GM12864 (cell line): ENCODE results near the gene MYOG.

Experiments
- DNase-seq: peaks from one replicate; pipeline ENCODE4 v3.0.0-alpha.2; 2011; ENCODE audit warnings: low read depth
- H3K4me3 ChIP-seq: 2 replicates; pipeline ENCODE4 v1.5.1; 2011; ENCODE audit warnings: mild to moderate bottlenecking, low read depth, low read length, control low read depth
- TF ChIP-seq, protein P1 (sequence below): IDR thresholded peaks from 2 replicates; pipeline ENCODE4 v1.5.1; 2011; ENCODE audit warnings: low read depth, mild to moderate bottlenecking, moderate library complexity, low read length, control low read depth, inconsistent platforms; ENCODE audit errors: missing control alignments

MYOG gene

GRCh38 chr1:203077367-203077766 is 8.4 kb downstream of the MYOG start:
- no peak for DNase-seq
- H3K4me3 ChIP-seq, result no peak overlapping the region
- TF ChIP-seq, protein P1, sequence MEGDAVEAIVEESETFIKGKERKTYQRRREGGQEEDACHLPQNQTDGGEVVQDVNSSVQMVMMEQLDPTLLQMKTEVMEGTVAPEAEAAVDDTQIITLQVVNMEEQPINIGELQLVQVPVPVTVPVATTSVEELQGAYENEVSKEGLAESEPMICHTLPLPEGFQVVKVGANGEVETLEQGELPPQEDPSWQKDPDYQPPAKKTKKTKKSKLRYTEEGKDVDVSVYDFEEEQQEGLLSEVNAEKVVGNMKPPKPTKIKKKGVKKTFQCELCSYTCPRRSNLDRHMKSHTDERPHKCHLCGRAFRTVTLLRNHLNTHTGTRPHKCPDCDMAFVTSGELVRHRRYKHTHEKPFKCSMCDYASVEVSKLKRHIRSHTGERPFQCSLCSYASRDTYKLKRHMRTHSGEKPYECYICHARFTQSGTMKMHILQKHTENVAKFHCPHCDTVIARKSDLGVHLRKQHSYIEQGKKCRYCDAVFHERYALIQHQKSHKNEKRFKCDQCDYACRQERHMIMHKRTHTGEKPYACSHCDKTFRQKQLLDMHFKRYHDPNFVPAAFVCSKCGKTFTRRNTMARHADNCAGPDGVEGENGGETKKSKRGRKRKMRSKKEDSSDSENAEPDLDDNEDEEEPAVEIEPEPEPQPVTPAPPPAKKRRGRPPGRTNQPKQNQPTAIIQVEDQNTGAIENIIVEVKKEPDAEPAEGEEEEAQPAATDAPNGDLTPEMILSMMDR, result no peak

DNA sequence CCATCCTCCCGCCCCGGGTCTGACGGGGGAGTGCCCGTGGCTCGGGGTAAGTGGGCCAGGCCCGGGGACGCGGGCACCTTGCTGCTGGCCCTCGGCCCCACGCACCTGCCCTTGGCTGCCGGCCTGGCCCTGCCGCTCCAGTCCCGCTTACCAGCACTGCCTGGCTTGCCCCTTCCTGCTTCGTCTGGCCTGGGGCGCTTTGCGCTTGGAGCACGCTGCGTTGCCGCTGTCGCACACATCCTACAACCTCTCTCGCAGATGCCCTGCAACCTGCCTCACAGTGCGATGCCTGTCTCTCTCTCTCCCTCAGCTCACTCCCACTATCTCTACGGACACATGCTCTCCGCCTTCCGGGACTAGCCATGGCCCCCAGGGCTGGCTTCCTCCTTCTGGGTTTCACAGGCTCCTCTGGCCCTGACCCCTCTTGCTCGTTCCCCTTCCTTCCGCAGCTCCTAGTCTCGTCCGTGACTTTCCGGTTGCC is 9.7 kb downstream of the MYOG start:
- TF ChIP-seq, protein P1, result no peak
- no peak overlapping the region for H3K4me3 ChIP-seq

DNA sequence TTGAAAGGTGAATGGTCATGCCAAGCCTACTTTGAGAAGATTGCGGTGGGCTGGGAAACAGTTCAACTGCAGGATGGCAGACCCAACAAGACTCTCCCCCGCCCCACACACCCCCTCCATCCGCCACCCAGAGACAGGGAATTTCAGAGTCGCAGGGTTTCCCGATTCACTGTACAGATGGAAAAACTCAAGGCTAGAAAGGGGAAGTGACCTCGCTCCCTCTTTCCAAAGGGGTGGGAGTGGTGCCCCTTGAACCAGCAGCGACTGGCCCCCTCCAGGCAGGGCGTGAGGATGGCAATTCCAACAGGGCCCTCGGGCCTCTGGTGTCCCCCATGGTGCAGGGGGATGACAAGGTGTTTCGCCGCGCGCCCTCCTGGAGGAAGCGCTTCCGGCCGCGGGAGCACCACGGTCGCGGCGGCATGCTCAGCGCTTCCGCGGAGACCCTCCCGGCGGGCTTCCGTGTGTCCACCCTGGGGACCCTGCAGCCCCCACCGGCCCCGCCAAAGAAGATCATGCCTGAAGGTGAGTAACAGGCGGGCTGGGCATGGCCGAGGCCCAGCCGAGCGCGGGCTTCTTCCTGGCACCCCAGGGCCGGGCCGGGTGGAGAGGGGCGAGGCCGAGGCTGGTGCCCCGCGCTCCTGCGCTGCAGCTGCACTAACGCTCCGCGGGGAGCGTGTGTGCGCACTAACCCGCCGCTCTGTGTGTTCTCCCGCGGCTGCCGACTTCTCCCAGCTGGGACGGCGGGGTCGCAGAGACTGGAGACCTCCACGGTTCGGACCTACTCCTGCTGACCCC is 10.4 kb downstream of the MYOG start:
- DNase-seq, result no peak
- no peak overlapping the region for H3K4me3 ChIP-seq
- TF ChIP-seq, protein P1, result no peak

More for the DNA sequence above, 9.7 kb downstream of the MYOG start:
- DNase-seq, result no peak

GRCh38 chr1:203074610-203075009 is 11.2 kb downstream of the MYOG start:
- TF ChIP-seq, protein P1, result no peak
- DNase-seq, result no peak
- H3K4me3 ChIP-seq, result no peak overlapping the region

- TF ChIP-seq, protein P1, result no peak
- no peak overlapping the region for H3K4me3 ChIP-seq
- DNase-seq, result no peak
Measured at GRCh38 chr1:203073469-203073868, 12.3 kb downstream of the MYOG start.

DNA sequence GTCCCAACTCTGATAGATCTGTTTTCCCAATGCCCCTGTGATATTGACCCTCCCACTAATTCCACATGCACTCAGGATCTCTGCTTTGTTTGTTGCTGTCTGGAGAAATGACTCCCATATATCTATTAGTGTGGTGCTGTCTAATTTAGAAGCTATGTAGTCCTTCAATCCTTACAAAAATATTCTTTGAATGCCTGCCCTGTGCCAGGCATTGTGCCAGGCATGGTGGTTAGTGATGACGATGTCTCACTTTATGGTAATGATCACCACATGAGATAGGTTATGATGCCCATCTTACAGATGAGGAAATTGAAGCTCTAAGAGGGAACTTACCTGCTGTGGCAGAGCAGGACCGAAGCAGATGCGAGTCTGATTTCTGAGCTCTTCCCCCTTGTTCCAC is 12.9 kb downstream of the MYOG start:
- TF ChIP-seq, protein P1, result no peak
- H3K4me3 ChIP-seq, result no peak overlapping the region
- no peak for DNase-seq

DNA sequence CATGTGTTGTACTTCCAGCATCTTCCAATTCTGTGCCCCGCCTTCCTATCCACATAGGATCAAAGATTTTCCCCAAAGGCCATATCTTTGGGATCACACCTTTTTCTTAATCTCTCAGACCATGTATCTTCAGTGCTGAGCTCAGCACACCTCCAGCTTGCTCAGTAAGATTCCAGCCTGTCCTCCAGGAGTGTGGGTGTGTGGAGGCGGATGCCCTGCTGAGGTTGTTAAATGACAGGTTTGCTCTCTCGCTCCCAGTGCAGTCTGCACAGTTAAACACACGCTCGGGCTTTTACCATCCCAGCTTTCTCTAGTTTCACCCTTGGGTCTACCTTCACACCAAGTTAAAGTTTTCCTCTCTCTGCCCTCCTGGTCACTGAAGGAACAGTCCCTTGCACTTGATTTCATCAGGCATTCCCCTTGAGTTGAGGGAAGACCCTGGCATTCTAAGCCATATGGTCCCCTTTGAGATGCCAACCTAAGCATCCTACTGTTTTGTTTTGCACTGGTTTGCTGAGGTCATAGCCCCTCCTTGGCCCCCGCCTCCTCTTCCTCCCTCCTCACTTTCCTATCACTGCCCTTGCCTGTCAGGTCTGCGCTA is 13.7 kb downstream of the MYOG start:
- TF ChIP-seq, protein P1, result no peak
- no peak for DNase-seq
- H3K4me3 ChIP-seq, result no peak overlapping the region
